Activated naive CD4-positive, alpha-beta T cell treated with anti-CD3 and anti-CD28 coated beads for 36 hours (primary cell): ENCODE data around the gene RAB5B. TPM values are rescaled to one million over a fixed set of nuclear protein-coding genes. Genes with fewer than 3 reads are reported as not detected.
"Not testable (repeated sequence)": the region's sequence is repeated elsewhere in the genome, so short reads cannot be mapped to it uniquely, and the experiment has no call there.

Source experiments
- CTCF ChIA-PET: fragments of 350-600 bp; sonication (Branson Sonifier 250); formaldehyde crosslinking; loops from one replicate; lab custom pipeline; 2021; ENCODE audit warnings: antibody characterized with exemption; lab: Charles Lee
- DNase-seq: peaks from one replicate; pipeline ENCODE4 v3.0.0-alpha.2; 2020
- H3K27ac Mint-ChIP-seq: one replicate; pipeline ENCODE4 v1.8.0; 2021; ENCODE audit warnings: mild to moderate bottlenecking, mixed read lengths
- H3K27me3 Mint-ChIP-seq: one replicate; pipeline ENCODE4 v1.8.0; 2021; ENCODE audit warnings: low read depth, mixed read lengths
- H3K36me3 Mint-ChIP-seq: one replicate; pipeline ENCODE4 v1.8.0; 2021; ENCODE audit warnings: low read depth, mixed read lengths
- H3K4me1 Mint-ChIP-seq: one replicate; pipeline ENCODE4 v1.8.0; 2021; ENCODE audit warnings: low read depth, mixed read lengths
- H3K4me3 Mint-ChIP-seq: one replicate; pipeline ENCODE4 v1.8.0; 2021; ENCODE audit warnings: mild to moderate bottlenecking, moderate library complexity, mixed read lengths
- H3K9me3 Mint-ChIP-seq: one replicate; pipeline ENCODE4 v1.8.0; 2021; ENCODE audit warnings: mixed read lengths
- intact Hi-C: fragments of 100-400 bp; cut with micrococcal nuclease; formaldehyde crosslinking; loops from one replicate; pipeline ENCODE4 v1.15.1; 2023
- total RNA-seq, 2 experiments: library from RNA; stranded (reverse); gene quantifications; one replicate each; pipeline ENCODE4 v1.2.3, GENCODE V29; 2021

The RAB5B gene
- total RNA-seq, 2 experiments from 2014 or later, result 33.2 to 35.7 TPM

GRCh38 chr12:55972042-55972441, 1.8 kb upstream of the RAB5B start:
- Mint-ChIP-seq H3K9me3 (no peaks in the 10 kb centered on the region), H3K36me3 (peaks cover 31% of the 10 kb centered on the region), H3K27ac (no peak overlapping the region), H3K4me3 (no peak overlapping the region), H3K27me3 (no peaks in the 10 kb centered on the region), H3K4me1 (peaks cover 32% of the 10 kb centered on the region)
- no peak for DNase-seq
- CTCF ChIA-PET, result no interaction called here
- intact Hi-C loops, result loop anchor here (2.0 to 10.0 kb wide), 2 partner anchors 217 to 363 kb away; partner anchors contain the start of genes IL23A, PAN2 and SMARCC2

DNA sequence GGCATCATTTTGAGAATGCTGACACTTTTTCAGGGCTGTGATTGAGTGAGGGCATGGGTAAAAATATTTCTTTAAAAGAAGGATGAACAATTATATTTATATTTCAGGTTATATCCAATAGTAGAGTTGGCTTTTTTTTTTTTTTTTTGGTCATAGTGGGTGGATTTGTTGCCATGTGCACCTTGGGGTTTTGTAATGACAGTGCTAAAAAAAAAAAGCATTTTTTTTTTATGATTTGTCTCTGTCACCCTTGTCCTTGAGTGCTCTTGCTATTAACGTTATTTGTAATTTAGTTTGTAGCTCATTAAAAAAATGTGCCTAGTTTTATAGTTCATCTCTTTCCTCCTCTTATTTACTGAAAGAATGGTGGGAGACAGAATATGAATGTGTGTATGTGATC, 1.4 kb upstream of the RAB5B start:
- Mint-ChIP-seq H3K27me3 (no peaks in the 10 kb centered on the region), H3K4me3 (no peak overlapping the region), H3K4me1 (peaks cover 30% of the 10 kb centered on the region), H3K9me3 (no peaks in the 10 kb centered on the region), H3K36me3 (peaks cover 29% of the 10 kb centered on the region), H3K27ac (no peak overlapping the region)
- CTCF ChIA-PET, result no interaction called here
- intact Hi-C loops, result loop anchor here (2.0 to 10.0 kb wide), 2 partner anchors 216 to 362 kb away; partner anchors contain the start of genes IL23A, PAN2 and SMARCC2
- DNase-seq, result no peak

DNA sequence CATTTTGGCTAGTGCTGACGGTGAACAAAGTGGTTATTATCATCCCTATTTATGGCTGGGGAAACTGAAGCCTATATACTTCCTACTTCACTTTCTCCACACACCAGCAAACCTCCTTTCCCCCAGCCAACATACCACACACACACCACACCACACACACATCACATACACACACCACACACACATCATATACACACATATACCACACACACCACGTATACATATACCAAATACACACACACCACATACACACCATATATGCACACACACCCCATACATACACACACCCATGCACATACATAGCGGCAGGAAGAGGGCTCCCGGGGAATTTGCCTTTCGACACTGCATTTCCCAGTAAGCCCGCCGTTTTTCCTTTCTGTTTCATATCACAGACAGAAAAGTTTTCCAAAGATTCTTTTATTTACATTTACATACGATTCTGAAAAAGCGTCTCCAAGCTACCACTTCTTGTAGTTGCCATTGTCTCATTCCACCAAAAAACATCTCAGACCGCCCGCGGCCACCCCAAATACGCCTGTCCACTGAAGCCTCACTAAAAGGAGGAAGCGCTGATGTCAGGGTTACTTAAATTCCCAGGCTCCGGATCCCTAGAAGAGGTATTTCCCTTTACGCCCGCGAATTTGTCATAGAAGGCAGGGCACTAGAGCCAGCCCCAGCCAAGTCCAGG, 823 bp upstream of the RAB5B start:
- Mint-ChIP-seq H3K4me1 (peaks cover 27% of the 10 kb centered on the region), H3K9me3 (no peaks in the 10 kb centered on the region), H3K36me3 (peaks cover 23% of the 10 kb centered on the region), H3K27ac (no peak overlapping the region), H3K4me3 (no peak overlapping the region), H3K27me3 (no peaks in the 10 kb centered on the region)
- peak; percentile 8 for DNase-seq
- CTCF ChIA-PET, result interaction anchor here (0.8 to 2.7 kb wide), 9 partner anchors 10 to 235 kb away, joined by 3 to 18 read pairs (median 8); partner anchors contain the start of gene ZC3H10
- intact Hi-C loops, result loop anchor here (1.0 to 10.0 kb wide), 14 partner anchors 17 to 362 kb away; partner anchors contain the start of genes BLOC1S1, DNAJC14, IL23A and MYL6B

GRCh38 chr12:55974308-55974730, 441 bp downstream of the RAB5B start:
- CTCF ChIA-PET, result interaction anchor here (0.6 to 2.7 kb wide), 17 partner anchors 9 to 288 kb away, joined by 3 to 18 read pairs (median 4); partner anchors contain the start of genes PA2G4 and ZC3H10
- Mint-ChIP-seq H3K4me3 (no peak overlapping the region), H3K4me1 (peaks cover 23% of the 10 kb centered on the region), H3K27me3 (no peaks in the 10 kb centered on the region), H3K9me3 (no peaks in the 10 kb centered on the region), H3K27ac (no peak overlapping the region), H3K36me3 (peaks cover 16% of the 10 kb centered on the region)
- intact Hi-C loops, result loop anchor here (1.0 to 10.0 kb wide), 3 partner anchors 8 to 360 kb away; partner anchors contain the start of genes CDK2, IL23A, PAN2 and PMEL
- peak; percentile 59 for DNase-seq

GRCh38 chr12:55978393-55978792, 4.5 kb downstream of the RAB5B start:
- DNase-seq, result no peak
- CTCF ChIA-PET, result no interaction called here
- intact Hi-C loops, result loop anchor here (10.0 kb wide), 1 partner anchor 356 kb away; the partner anchor contains the start of genes IL23A and PAN2
- no peak overlapping the region for H3K4me3 Mint-ChIP-seq
- H3K27me3 Mint-ChIP-seq, result no peaks in the 10 kb centered on the region
- H3K36me3 Mint-ChIP-seq, result peaks cover 5% of the 10 kb centered on the region
- no peaks in the 10 kb centered on the region for H3K9me3 Mint-ChIP-seq
- peaks cover 24% of the 10 kb centered on the region for H3K4me1 Mint-ChIP-seq
- no peak overlapping the region for H3K27ac Mint-ChIP-seq

DNA sequence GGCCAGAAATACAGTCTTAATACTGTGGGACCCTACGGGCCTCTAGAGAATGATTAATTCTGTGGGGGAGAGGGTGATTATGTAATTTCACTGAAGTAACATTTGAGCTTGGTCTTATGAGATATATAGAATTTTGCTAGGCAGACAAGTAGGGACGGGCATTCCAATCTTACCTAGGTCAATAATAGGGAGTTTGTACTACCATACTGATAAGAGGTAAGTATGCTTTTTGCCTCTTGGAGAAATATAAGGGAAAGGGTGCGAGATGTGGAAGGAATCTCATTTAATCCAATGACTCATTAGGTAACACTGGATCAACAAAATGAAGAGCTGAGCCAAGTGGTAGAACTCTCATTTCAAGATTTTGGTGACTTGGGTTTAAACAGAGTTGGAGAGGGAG, 5.2 kb downstream of the RAB5B start:
- H3K9me3 Mint-ChIP-seq, result no peaks in the 10 kb centered on the region
- peaks cover 24% of the 10 kb centered on the region for H3K4me1 Mint-ChIP-seq
- H3K4me3 Mint-ChIP-seq, result no peak overlapping the region
- no peak for DNase-seq
- H3K27me3 Mint-ChIP-seq, result no peaks in the 10 kb centered on the region
- intact Hi-C loops, result loop anchor here (10.0 kb wide), 1 partner anchor 356 kb away; the partner anchor contains the start of genes IL23A and PAN2
- CTCF ChIA-PET, result no interaction called here
- no peak overlapping the region for H3K27ac Mint-ChIP-seq
- H3K36me3 Mint-ChIP-seq, result peaks cover 7% of the 10 kb centered on the region

DNA sequence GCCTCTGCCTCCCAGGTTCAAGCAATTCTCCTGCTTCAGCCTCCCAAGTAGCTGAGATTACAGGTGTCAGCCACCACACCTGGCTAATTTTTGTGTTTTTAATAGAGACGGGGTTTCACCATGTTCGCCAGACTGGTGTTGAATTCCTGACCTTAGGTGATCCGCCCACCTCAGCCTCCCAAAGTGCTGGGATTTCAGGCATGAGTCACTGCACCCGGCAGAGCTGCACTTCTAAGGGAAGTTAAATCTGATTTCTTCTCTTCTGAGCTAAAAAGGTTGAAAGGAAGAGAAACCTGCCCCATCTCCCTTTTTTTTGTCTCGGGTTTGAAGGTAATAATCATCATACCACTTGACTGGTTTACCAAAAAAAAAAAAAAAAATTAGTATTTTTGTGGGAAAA, 8.0 kb downstream of the RAB5B start:
- H3K27me3 Mint-ChIP-seq, intact Hi-C loops, H3K36me3 Mint-ChIP-seq, H3K9me3 Mint-ChIP-seq, H3K4me3 Mint-ChIP-seq, H3K27ac Mint-ChIP-seq, DNase-seq: not testable (repeated sequence)
- peaks cover 19% of the 10 kb centered on the region for H3K4me1 Mint-ChIP-seq
- CTCF ChIA-PET, result interaction anchor here (0.6 to 4.1 kb wide), 7 partner anchors 7 to 1025 kb away, joined by 3 to 39 read pairs (median 4); partner anchors contain the start of genes RAB5B and SUOX

- intact Hi-C loops, result no loop called here
- H3K27me3 Mint-ChIP-seq, result no peaks in the 10 kb centered on the region
Measured at GRCh38 chr12:55982319-55982936, 8.6 kb downstream of the RAB5B start.

DNA sequence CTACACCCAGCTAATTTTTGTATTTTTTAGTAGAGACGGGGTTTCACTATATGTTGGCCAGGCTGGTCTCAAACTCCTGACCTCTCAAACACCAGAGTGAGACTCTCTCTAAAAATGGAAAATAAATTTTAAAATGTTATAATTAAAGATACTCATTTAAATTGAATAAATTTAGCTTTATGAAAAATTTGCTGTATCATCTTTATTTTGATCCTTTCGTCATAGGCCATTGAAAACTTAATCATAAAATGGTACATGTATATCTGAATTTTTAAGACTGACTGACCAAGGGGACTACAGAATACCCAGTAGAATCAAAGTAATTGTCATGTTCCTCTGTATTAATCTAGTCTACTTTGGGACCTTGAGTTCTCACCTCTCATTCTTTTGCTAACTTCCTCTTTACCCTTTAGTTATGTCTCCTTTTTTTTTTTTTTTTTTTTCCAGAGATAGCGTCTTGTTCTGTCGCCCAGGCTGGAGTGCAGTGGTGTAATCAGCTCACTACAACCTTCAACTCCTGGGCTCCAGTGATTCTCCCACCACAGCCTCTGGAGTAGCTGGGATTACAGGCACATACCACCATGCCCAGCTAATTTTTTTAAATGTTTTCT, 9.5 kb downstream of the RAB5B start:
- Mint-ChIP-seq H3K36me3 (peaks cover 8% of the 10 kb centered on the region), H3K4me3 (no peak overlapping the region), H3K4me1 (peaks cover 14% of the 10 kb centered on the region), H3K27me3 (no peaks in the 10 kb centered on the region), H3K27ac (no peak overlapping the region), H3K9me3 (no peaks in the 10 kb centered on the region)
- intact Hi-C loops, result no loop called here
- no peak for DNase-seq
- CTCF ChIA-PET, result interaction anchor here (0.5 to 4.1 kb wide), 8 partner anchors 9 to 1658 kb away, joined by 3 to 39 read pairs (median 4); partner anchors contain the start of genes RAB5B and SUOX

More at GRCh38 chr12:55982319-55982936, 8.6 kb downstream of the RAB5B start:
- no peak overlapping the region for H3K27ac Mint-ChIP-seq
- DNase-seq, result no peak
- no peak overlapping the region for H3K4me3 Mint-ChIP-seq
- CTCF ChIA-PET, result interaction anchor here (0.6 to 4.1 kb wide), 8 partner anchors 8 to 1025 kb away, joined by 3 to 39 read pairs (median 4); partner anchors contain the start of genes RAB5B and SUOX
- peaks cover 8% of the 10 kb centered on the region for H3K36me3 Mint-ChIP-seq
- H3K9me3 Mint-ChIP-seq, result no peaks in the 10 kb centered on the region
- H3K4me1 Mint-ChIP-seq, result peaks cover 18% of the 10 kb centered on the region

- no peaks in the 10 kb centered on the region for H3K27me3 Mint-ChIP-seq
- peaks cover 10% of the 10 kb centered on the region for H3K36me3 Mint-ChIP-seq
- no peak overlapping the region for H3K27ac Mint-ChIP-seq
- no peak overlapping the region for H3K4me3 Mint-ChIP-seq
- no peaks in the 10 kb centered on the region for H3K9me3 Mint-ChIP-seq
- CTCF ChIA-PET, result interaction anchor here (1.3 to 4.1 kb wide), 3 partner anchors 11 to 246 kb away, joined by 3 to 39 read pairs (median 18); partner anchors contain the start of genes RAB5B and SUOX
- H3K4me1 Mint-ChIP-seq, result peaks cover 6% of the 10 kb centered on the region
- intact Hi-C loops, result no loop called here
- no peak for DNase-seq
Measured at GRCh38 chr12:55984861-55985260, 11.0 kb downstream of the RAB5B start.

- H3K27me3 Mint-ChIP-seq, result no peaks in the 10 kb centered on the region
- no peaks in the 10 kb centered on the region for H3K9me3 Mint-ChIP-seq
- peaks cover 6% of the 10 kb centered on the region for H3K4me1 Mint-ChIP-seq
- H3K27ac Mint-ChIP-seq, result no peak overlapping the region
- no peak for DNase-seq
- intact Hi-C loops, result no loop called here
- CTCF ChIA-PET, result interaction anchor here (1.3 to 4.1 kb wide), 3 partner anchors 11 to 246 kb away, joined by 3 to 39 read pairs (median 18); partner anchors contain the start of genes RAB5B and SUOX
- peaks cover 10% of the 10 kb centered on the region for H3K36me3 Mint-ChIP-seq
- no peak overlapping the region for H3K4me3 Mint-ChIP-seq
Measured at GRCh38 chr12:55985341-55985740, 11.5 kb downstream of the RAB5B start.
